KMS-11 (cell line): Measurements from ENCODE around the gene DMTF1.
"Not testable (repeated sequence)": the region's sequence is repeated elsewhere in the genome, so short reads cannot be mapped to it uniquely, and the experiment has no call there.

ENCODE experiments used
- H2AFZ ChIP-seq: fragments of 200-600 bp; sonication (generic); 2 replicates; pipeline ENCODE4 v1.6.1; 2016; ENCODE audit warnings: antibody characterized with exemption, mixed run types, low read depth
- H3K27ac ChIP-seq: fragments of 200-600 bp; sonication (generic); 2 replicates; pipeline ENCODE4 v1.6.1; 2016; ENCODE audit warnings: mild to moderate bottlenecking, mixed run types
- H3K27me3 ChIP-seq: fragments of 200-600 bp; sonication (generic); 2 replicates; pipeline ENCODE4 v1.6.1; 2017; ENCODE audit warnings: mild to moderate bottlenecking, low read depth, mixed run types, moderate library complexity; ENCODE audit not compliant: insufficient read depth
- H3K36me3 ChIP-seq: fragments of 200-600 bp; sonication (generic); 2 replicates; pipeline ENCODE4 v1.6.1; 2017; ENCODE audit warnings: mild to moderate bottlenecking, mixed run types; ENCODE audit not compliant: insufficient read depth
- H3K4me1 ChIP-seq: fragments of 200-600 bp; sonication (generic); 2 replicates; pipeline ENCODE4 v1.6.1; 2016; ENCODE audit warnings: mild to moderate bottlenecking, low read depth, mixed run types; ENCODE audit not compliant: poor library complexity, severe bottlenecking
- H3K4me2 ChIP-seq: fragments of 200-600 bp; sonication (generic); 2 replicates; pipeline ENCODE4 v1.7.0; 2016; ENCODE audit warnings: mild to moderate bottlenecking, mixed run types
- H3K4me3 ChIP-seq: fragments of 200-600 bp; sonication (generic); IDR thresholded peaks from 2 replicates; pipeline ENCODE4 v1.6.1; 2017; ENCODE audit warnings: low read depth, low read length, mixed read lengths; ENCODE audit not compliant: insufficient read depth
- H3K79me2 ChIP-seq: fragments of 200-600 bp; sonication (generic); 2 replicates; pipeline ENCODE4 v1.6.1; 2016; ENCODE audit warnings: low read depth, mixed run types; ENCODE audit not compliant: insufficient read depth
- H3K9ac ChIP-seq: fragments of 200-600 bp; sonication (generic); 2 replicates; pipeline ENCODE4 v1.6.1; 2016; ENCODE audit warnings: mild to moderate bottlenecking, mixed run types
- H4K20me1 ChIP-seq: fragments of 200-600 bp; sonication (generic); 2 replicates; pipeline ENCODE4 v1.6.1; 2016; ENCODE audit warnings: mild to moderate bottlenecking, mixed run types; ENCODE audit not compliant: insufficient read depth
- TF ChIP-seq, protein P1 (sequence below): fragments of 200-600 bp; sonication (generic); conservative IDR thresholded peaks from 2 replicates; pipeline ENCODE4 v1.6.1; 2017; ENCODE audit warnings: low read depth, mild to moderate bottlenecking, antibody characterized with exemption, low read length, moderate library complexity, mixed read lengths

DMTF1 gene

DNA sequence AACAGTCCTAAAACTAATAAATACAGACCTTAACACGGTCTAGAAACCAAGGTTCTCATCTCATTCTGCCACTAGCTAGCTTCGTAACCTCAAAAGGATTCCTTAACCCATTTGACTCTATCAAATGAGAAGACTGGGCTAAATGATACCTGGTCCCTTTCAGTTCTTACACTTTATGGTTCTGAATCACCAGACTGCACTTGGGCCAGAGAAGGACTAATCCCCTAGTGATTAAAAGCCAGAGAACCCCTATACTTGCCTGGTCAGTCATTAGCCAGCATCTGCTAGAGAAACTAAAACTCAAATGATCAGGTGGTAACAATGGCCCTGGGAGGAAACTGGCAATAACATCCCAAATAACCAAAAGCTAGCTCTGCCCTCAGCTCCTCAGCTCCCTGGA lies 50.5 kb downstream of the DMTF1 start:
- TF ChIP-seq, protein P1, sequence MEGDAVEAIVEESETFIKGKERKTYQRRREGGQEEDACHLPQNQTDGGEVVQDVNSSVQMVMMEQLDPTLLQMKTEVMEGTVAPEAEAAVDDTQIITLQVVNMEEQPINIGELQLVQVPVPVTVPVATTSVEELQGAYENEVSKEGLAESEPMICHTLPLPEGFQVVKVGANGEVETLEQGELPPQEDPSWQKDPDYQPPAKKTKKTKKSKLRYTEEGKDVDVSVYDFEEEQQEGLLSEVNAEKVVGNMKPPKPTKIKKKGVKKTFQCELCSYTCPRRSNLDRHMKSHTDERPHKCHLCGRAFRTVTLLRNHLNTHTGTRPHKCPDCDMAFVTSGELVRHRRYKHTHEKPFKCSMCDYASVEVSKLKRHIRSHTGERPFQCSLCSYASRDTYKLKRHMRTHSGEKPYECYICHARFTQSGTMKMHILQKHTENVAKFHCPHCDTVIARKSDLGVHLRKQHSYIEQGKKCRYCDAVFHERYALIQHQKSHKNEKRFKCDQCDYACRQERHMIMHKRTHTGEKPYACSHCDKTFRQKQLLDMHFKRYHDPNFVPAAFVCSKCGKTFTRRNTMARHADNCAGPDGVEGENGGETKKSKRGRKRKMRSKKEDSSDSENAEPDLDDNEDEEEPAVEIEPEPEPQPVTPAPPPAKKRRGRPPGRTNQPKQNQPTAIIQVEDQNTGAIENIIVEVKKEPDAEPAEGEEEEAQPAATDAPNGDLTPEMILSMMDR: no peak
- H3K4me1 ChIP-seq: peaks cover 10% of the 10 kb centered on the region
- H3K36me3 ChIP-seq: 0 out of 2 replicates have a peak, but pooled peaks cover 4% of the 10 kb centered on the region
- H3K79me2 ChIP-seq: peaks cover 43% of the 10 kb centered on the region; the same call in 1 of the 2 replicates
- no peak overlapping the region for H3K4me2 ChIP-seq
- no peaks in the 10 kb centered on the region for H4K20me1 ChIP-seq
- no peak overlapping the region for H3K27ac ChIP-seq
- H3K27me3 ChIP-seq: no peaks in the 10 kb centered on the region
- no peak overlapping the region for H3K9ac ChIP-seq
- no peak overlapping the region for H3K4me3 ChIP-seq
- no peak overlapping the region for H2AFZ ChIP-seq

DNA sequence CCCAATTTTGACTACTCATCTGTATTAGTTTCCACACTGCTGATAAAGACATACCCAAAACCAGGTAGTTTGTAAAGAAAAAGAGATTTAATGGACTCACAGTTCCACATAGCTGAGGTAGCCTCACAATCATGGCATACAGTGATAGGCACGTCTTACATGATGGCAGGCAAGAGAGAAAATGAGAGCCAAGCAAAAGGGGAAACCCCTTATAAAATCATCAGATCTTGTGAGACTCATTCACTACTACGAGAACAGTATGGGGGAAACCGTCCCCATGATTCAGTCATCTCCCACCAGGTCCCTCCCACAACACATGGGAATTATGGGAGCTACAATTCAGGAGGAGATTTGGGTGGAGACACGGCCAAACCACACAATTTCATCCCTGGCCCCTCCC lies 51.7 kb downstream of the DMTF1 start:
- not testable (repeated sequence) for H2AFZ ChIP-seq, H3K4me2 ChIP-seq, H3K4me3 ChIP-seq, H4K20me1 ChIP-seq, H3K4me1 ChIP-seq, H3K27me3 ChIP-seq, H3K36me3 ChIP-seq, H3K27ac ChIP-seq, H3K9ac ChIP-seq
- peaks cover 39% of the 10 kb centered on the region; the same call in 1 of the 2 replicates for H3K79me2 ChIP-seq

DNA sequence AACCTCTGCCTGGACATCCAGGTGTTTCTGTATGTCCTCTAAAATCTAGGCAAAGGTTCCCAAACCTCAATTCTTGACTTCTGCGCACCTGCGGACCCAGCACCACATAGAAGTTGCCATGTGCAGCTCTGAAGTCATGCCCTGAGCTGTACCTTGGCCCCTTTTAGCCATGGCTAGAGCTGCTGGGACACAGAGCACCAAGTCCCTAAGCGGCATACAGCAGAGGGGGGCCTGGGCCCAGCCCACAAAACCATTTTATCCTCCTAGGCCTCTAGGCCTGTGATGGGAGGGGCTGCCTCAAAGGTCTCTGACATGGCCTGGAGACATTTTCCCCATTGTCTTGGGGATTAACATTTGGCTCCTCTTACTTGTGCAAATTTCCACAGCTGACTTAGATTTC lies 52.7 kb downstream of the DMTF1 start:
- Histone ChIP-seq H2AFZ (no peak overlapping the region), H3K4me3 (no peak overlapping the region), H3K36me3 (0 out of 2 replicates have a peak, but pooled peaks cover 4% of the 10 kb centered on the region), H3K27ac (no peak overlapping the region), H3K4me1 (no peaks in the 10 kb centered on the region), H4K20me1 (no peaks in the 10 kb centered on the region), H3K79me2 (peaks cover 31% of the 10 kb centered on the region; the same call in 1 of the 2 replicates), H3K9ac (no peak overlapping the region), H3K4me2 (no peak overlapping the region), H3K27me3 (no peaks in the 10 kb centered on the region)
- TF ChIP-seq, protein P1: no peak

DNA sequence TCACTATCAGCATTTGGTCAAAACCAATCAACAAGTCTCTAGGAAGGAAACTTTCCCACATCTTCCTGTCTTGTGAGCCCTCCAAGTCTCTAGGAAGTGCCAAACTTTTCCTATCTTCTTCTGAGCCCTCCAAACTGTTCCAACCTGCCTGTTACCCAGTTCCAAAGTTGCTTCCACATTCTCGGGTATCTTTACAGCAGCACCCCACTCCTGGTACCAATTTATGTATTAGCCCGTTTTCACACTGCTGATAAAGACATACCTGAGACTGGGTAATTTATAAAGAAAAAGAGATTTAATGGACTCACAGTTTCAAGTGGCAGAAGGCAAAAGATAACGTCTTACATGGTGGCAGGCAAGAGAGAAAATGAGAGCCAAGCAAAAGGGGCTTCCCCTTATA lies 53.4 kb downstream of the DMTF1 start:
- peaks cover 36% of the 10 kb centered on the region; the same call in 1 of the 2 replicates for H3K79me2 ChIP-seq
- not testable (repeated sequence) for H3K9ac ChIP-seq, H3K36me3 ChIP-seq, H4K20me1 ChIP-seq, H3K27ac ChIP-seq, H3K4me1 ChIP-seq, H3K27me3 ChIP-seq, H2AFZ ChIP-seq, H3K4me2 ChIP-seq, H3K4me3 ChIP-seq

DNA sequence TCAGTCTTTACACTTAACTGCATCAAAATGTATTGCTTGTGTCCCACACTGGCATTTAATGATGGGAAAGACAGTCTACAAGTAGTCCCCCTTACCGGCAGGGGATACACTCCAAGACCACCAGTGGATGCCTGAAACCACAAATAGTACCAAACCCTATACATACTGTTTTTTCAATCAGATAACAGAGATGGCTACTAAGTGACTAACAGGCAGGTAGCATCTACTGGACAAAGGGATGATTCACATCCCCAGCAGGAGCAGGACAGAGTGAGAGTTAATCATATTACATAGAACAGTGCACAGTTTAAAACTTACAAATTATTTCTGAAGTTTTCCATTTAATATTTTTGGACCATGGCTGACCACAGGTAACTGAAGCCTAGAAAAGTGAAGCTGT lies 54.1 kb downstream of the DMTF1 start:
- peaks cover 36% of the 10 kb centered on the region; the same call in 1 of the 2 replicates for H3K79me2 ChIP-seq
- no peaks in the 10 kb centered on the region for H3K27me3 ChIP-seq
- TF ChIP-seq, protein P1: no peak
- no peak overlapping the region for H3K9ac ChIP-seq
- H3K27ac ChIP-seq: no peak overlapping the region
- no peaks in the 10 kb centered on the region for H3K4me1 ChIP-seq
- H3K36me3 ChIP-seq: 0 out of 2 replicates have a peak, but pooled peaks cover 4% of the 10 kb centered on the region
- no peak overlapping the region for H3K4me3 ChIP-seq
- no peak overlapping the region for H3K4me2 ChIP-seq
- no peak overlapping the region for H2AFZ ChIP-seq
- H4K20me1 ChIP-seq: no peaks in the 10 kb centered on the region
